ENCODE results near the gene TRIM63. TPM values are rescaled to one million over a fixed set of nuclear protein-coding genes. Genes with fewer than 3 reads are reported as not detected.
A peak's percentile ranks its signal among the peaks of the same experiment; 100 is the strongest.

Gene TRIM63
- total RNA-seq, 4 donors from 2014 or later = 0.77 to 5.4 TPM; not detected in 2

DNA sequence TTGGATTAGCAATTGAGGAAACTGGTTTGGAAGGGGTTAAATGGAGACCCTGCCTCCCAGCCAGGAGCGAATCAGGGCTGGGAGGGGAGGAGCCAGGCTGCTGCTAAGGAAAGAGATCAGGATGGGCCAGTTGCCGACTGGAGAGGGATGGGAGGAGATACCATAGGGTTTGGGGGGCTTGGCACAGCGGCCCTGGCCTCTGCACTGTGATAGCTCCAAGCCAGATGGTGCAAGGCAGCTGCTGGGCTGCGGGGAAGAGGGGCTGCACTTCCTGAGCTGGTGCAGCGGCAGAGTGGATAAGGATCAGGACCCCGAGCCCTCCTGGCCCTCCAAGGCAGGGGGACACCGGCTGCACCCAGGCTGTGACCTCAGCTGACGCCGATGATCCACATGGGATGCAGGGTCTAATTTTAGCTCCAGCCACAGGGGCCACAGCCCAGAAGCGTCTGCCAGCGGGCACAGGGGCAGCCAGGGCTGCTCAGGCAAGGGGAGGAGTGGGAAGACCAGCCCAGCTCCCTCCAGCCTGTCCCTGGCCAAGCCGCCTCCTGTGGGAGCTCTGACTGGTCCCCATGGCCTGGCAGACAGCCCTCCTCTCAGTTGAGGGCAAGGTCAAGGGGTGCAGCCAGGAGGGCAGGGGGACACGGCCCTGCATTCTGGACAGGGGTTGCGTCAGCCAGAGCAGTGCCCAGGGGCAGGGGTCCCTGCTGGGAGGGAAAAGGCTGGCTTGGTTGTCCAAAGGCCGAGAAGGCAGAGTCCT lies 45.6 kb downstream of the TRIM63 start, which contains the start of gene EXTL1:
Gene EXTL1, plus strand, starts transcription at position 129 of the 757 bp plus-strand sequence. CDS start 872 bp downstream, outside the sequence.
- intact Hi-C loops (cut with DNase I; ENCODE audit: low total_unique reads) = no loop called here
- peak in 1 of 2 donors; percentile 42 for DNase-seq
- peak within 1 kb of the TSS; percentile 15 to 33 for H3K4me3 ChIP-seq
- peak within 1 kb of the TSS; percentile 53 to 66 for H3K27ac ChIP-seq
- TF ChIP-seq, protein P1, sequence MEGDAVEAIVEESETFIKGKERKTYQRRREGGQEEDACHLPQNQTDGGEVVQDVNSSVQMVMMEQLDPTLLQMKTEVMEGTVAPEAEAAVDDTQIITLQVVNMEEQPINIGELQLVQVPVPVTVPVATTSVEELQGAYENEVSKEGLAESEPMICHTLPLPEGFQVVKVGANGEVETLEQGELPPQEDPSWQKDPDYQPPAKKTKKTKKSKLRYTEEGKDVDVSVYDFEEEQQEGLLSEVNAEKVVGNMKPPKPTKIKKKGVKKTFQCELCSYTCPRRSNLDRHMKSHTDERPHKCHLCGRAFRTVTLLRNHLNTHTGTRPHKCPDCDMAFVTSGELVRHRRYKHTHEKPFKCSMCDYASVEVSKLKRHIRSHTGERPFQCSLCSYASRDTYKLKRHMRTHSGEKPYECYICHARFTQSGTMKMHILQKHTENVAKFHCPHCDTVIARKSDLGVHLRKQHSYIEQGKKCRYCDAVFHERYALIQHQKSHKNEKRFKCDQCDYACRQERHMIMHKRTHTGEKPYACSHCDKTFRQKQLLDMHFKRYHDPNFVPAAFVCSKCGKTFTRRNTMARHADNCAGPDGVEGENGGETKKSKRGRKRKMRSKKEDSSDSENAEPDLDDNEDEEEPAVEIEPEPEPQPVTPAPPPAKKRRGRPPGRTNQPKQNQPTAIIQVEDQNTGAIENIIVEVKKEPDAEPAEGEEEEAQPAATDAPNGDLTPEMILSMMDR (IDR thresholded peaks at IDR 0.05) = no peak
- TF ChIP-seq POLR2A (IDR thresholded peaks at IDR 0.05) = no peak
- H3K36me3 ChIP-seq = no peaks in the 10 kb centered on the region
- H3K27me3 ChIP-seq = no peaks in the 10 kb centered on the region
- peaks cover 0 to 5% of the 10 kb centered on the region in 2 donors for H3K4me1 ChIP-seq
- H3K9me3 ChIP-seq = no peaks in the 10 kb centered on the region

DNA sequence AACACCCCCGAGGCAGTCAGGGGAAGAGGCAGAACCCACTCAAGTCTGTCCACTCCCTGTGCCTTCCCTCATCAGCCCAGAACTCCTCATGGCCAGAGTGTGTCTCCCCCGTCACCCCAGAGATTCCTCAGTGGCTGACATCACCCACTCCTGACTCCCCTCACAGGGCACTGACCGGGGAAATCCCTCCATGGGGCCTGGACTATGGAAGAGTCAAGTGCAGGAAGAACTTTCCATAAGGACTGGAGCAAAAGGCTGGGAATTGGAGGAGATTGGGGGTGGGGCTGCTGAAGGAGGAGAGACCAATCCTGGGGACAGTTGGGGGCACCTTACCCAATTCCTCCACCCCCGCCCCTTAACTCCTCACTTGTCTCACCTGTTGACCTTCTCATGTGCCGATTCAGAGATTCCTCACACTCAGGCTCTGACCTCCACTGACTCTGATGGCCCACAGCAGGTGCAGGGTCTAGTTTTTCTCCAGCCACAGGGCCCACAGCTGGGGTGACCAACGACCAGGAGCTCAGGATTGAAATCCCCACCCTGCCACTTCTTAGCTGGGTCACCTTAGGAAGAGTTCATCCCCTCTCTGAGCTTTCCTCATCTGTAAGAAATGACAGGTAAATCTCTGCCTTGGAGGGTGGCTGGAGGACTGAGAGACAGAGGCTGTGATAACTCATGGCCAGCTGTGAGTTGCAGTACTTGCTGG lies 46.3 kb downstream of the TRIM63 start:
- intact Hi-C loops (cut with DNase I; ENCODE audit: low total_unique reads) = no loop called here
- no peaks in the 10 kb centered on the region for H3K9me3 ChIP-seq
- H3K27ac ChIP-seq = peak overlapping the region; percentile 53 to 66
- peak overlapping the region in 1 of 2 donors; percentile 33 for H3K4me3 ChIP-seq
- H3K36me3 ChIP-seq = no peaks in the 10 kb centered on the region
- H3K4me1 ChIP-seq = peaks cover 0 to 5% of the 10 kb centered on the region in 2 donors
- no peaks in the 10 kb centered on the region for H3K27me3 ChIP-seq
- no peak for TF ChIP-seq POLR2A (IDR thresholded peaks at IDR 0.05)
- TF ChIP-seq, protein P1 (IDR thresholded peaks at IDR 0.05) = no peak
- DNase-seq = peak in 1 of 2 donors; percentile 24

DNA sequence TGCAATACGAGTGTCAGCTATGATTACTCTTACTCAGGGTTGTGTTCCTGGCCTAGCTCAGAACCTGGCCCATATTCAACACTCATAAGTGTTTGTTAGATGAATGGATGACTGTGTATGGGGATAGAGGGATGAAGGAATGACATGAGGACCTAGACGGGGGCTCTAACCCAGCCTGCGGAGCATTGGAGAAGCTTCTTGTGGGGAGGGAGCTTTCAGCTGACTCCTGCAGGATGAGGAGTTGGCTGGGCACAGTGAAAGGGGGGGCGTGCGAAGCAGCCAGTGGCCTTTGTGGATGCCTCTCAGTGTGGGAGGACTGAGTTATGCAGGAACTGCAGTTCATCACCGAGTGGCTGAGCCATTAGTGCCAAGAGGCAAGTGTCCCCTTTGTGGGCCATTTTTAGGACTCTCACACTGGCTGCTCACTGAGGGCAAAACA lies 47.1 kb downstream of the TRIM63 start:
- intact Hi-C loops (cut with DNase I; ENCODE audit: low total_unique reads) = no loop called here
- peak overlapping the region; percentile 53 to 66 for H3K27ac ChIP-seq

GRCh38 chr1:26019641-26020315 lies 47.7 kb downstream of the TRIM63 start:
- peak overlapping the region; percentile 53 to 66 for H3K27ac ChIP-seq
- TF ChIP-seq, protein P1 (IDR thresholded peaks at IDR 0.05) = no peak
- TF ChIP-seq POLR2A (IDR thresholded peaks at IDR 0.05) = no peak

More for the DNA sequence above, 47.1 kb downstream of the TRIM63 start:
- peak; percentile 45 to 46 for DNase-seq
- Histone ChIP-seq H3K36me3 (no peaks in the 10 kb centered on the region), H3K4me1 (peaks cover 0 to 5% of the 10 kb centered on the region in 2 donors), H3K9me3 (no peaks in the 10 kb centered on the region), H3K4me3 (no peak overlapping the region), H3K27me3 (no peaks in the 10 kb centered on the region)
- no peak for TF ChIP-seq POLR2A (IDR thresholded peaks at IDR 0.05)
- TF ChIP-seq, protein P1 (IDR thresholded peaks at IDR 0.05) = no peak

More at GRCh38 chr1:26019641-26020315, 47.7 kb downstream of the TRIM63 start:
- H3K27me3 ChIP-seq = no peaks in the 10 kb centered on the region
- H3K9me3 ChIP-seq = no peaks in the 10 kb centered on the region
- H3K4me1 ChIP-seq = peaks cover 0 to 5% of the 10 kb centered on the region in 2 donors
- DNase-seq = no peak
- no peak overlapping the region for H3K4me3 ChIP-seq
- intact Hi-C loops (cut with DNase I; ENCODE audit: low total_unique reads) = no loop called here
- no peaks in the 10 kb centered on the region for H3K36me3 ChIP-seq

Data from uterus (tissue), 4 donors.